Nephron progenitor cell (in vitro differentiated cells): ENCODE data around the gene ARFGAP2.
A peak's percentile ranks its signal among the peaks of the same experiment; 100 is the strongest.

Experiments
- DNase-seq: peaks from one replicate; pipeline ENCODE4 v3.0.0; 2021
- H3K27ac Mint-ChIP-seq: 2 replicates; pipeline ENCODE4 v1.8.0; 2021; ENCODE audit warnings: mild to moderate bottlenecking, moderate library complexity, mixed read lengths
- H3K27me3 Mint-ChIP-seq: 2 replicates; pipeline ENCODE4 v1.8.0; 2021; ENCODE audit warnings: mild to moderate bottlenecking, low read depth, mixed read lengths; ENCODE audit not compliant: poor library complexity
- H3K36me3 Mint-ChIP-seq: 2 replicates; pipeline ENCODE4 v1.8.0; 2021; ENCODE audit warnings: low read depth, mixed read lengths
- H3K4me1 Mint-ChIP-seq: 2 replicates; pipeline ENCODE4 v1.8.0; 2021; ENCODE audit warnings: mixed read lengths
- H3K4me3 Mint-ChIP-seq: 2 replicates; pipeline ENCODE4 v1.8.0; 2021; ENCODE audit warnings: mild to moderate bottlenecking, moderate library complexity, mixed read lengths
- H3K9me3 Mint-ChIP-seq: 2 replicates; pipeline ENCODE4 v1.8.0; 2021; ENCODE audit warnings: mild to moderate bottlenecking, moderate library complexity, mixed read lengths
- TF ChIP-seq, protein P1 (sequence below): fragments of 200-600 bp; sonication (generic); IDR thresholded peaks from 2 replicates; pipeline ENCODE4 v1.5.0; 2021; ENCODE audit warnings: antibody characterized with exemption

Gene ARFGAP2

DNA sequence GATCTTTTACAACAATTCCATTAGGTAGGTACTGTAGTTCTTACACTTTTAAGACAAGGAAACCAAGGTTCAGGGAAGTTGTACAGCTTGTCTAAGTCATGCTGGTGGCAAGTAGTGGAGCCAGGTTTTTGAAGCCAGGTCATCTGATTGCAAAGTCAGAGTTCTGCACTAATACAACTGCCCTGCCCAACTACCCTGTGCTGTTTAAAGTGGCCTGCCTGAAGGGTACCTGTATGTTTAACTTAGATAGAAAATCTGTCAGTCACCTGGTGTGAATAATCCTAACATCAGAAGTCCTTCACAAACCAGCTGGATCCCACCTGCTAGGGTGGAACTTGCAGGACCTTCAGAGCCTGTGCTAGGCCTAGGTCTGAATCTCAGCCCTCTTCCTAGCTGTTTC lies 44.2 kb downstream of the ARFGAP2 start:
- H3K36me3 Mint-ChIP-seq: peaks cover 4% of the 10 kb centered on the region
- no peaks in the 10 kb centered on the region for H3K9me3 Mint-ChIP-seq
- H3K27ac Mint-ChIP-seq: no peak overlapping the region
- DNase-seq: no peak
- TF ChIP-seq, protein P1, sequence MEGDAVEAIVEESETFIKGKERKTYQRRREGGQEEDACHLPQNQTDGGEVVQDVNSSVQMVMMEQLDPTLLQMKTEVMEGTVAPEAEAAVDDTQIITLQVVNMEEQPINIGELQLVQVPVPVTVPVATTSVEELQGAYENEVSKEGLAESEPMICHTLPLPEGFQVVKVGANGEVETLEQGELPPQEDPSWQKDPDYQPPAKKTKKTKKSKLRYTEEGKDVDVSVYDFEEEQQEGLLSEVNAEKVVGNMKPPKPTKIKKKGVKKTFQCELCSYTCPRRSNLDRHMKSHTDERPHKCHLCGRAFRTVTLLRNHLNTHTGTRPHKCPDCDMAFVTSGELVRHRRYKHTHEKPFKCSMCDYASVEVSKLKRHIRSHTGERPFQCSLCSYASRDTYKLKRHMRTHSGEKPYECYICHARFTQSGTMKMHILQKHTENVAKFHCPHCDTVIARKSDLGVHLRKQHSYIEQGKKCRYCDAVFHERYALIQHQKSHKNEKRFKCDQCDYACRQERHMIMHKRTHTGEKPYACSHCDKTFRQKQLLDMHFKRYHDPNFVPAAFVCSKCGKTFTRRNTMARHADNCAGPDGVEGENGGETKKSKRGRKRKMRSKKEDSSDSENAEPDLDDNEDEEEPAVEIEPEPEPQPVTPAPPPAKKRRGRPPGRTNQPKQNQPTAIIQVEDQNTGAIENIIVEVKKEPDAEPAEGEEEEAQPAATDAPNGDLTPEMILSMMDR: no peak
- peaks cover 34% of the 10 kb centered on the region for H3K4me1 Mint-ChIP-seq
- no peaks in the 10 kb centered on the region for H3K27me3 Mint-ChIP-seq
- H3K4me3 Mint-ChIP-seq: no peak overlapping the region

- DNase-seq: no peak
- Mint-ChIP-seq H3K9me3 (no peaks in the 10 kb centered on the region), H3K4me1 (peaks cover 31% of the 10 kb centered on the region), H3K4me3 (no peak overlapping the region), H3K27me3 (no peaks in the 10 kb centered on the region), H3K27ac (peak overlapping the region; percentile 80), H3K36me3 (no peaks in the 10 kb centered on the region)
- TF ChIP-seq, protein P1: no peak
Measured at GRCh38 chr11:47131136-47131535, 45.5 kb downstream of the ARFGAP2 start.

DNA sequence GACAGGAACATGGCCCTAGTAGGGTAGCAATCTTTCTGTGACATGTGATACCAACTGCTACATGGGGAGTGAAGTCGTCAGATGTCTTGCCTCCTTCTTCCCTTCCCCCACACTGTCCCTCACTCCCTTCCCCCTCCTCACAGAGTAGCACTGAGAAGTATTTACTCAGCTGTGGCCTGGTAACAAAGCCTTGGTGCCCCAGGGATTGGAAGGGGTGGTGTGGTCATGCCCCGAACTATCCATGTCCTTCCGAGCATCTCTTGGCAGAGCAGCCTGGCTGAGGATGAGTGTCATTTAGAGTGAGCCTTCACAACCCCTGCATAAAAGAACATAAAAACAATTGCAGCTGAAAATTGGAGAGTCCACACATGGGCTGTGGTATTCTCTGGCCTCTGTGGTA lies 46.1 kb downstream of the ARFGAP2 start:
- no peak overlapping the region for H3K4me3 Mint-ChIP-seq
- H3K4me1 Mint-ChIP-seq: peaks cover 37% of the 10 kb centered on the region
- H3K27me3 Mint-ChIP-seq: no peaks in the 10 kb centered on the region
- no peaks in the 10 kb centered on the region for H3K36me3 Mint-ChIP-seq
- TF ChIP-seq, protein P1: no peak
- DNase-seq: no peak
- peak overlapping the region; percentile 80 for H3K27ac Mint-ChIP-seq
- no peaks in the 10 kb centered on the region for H3K9me3 Mint-ChIP-seq

DNA sequence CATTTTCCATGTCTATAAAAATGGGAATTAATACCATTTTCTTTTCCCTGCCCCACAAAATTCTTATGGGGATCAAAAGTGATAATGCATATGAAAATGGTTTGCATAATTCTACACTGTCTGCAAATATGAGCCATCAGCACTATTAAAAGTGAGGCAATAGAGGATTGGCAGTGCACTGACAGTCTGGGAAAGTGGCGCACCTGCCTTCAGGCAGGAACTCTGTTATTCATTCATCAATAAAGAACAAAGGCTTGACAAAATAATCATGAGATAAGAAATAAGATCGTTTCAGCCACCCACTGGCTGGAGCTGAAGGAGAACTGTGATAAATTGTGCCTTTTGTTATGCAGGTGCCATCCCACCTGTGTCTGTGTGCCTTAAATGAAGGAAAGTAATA lies 49.5 kb downstream of the ARFGAP2 start:
- Mint-ChIP-seq H3K36me3 (no peaks in the 10 kb centered on the region), H3K4me1 (peaks cover 52% of the 10 kb centered on the region), H3K27ac (no peak overlapping the region), H3K27me3 (no peaks in the 10 kb centered on the region), H3K9me3 (no peaks in the 10 kb centered on the region), H3K4me3 (no peak overlapping the region)
- TF ChIP-seq, protein P1: no peak
- no peak for DNase-seq

GRCh38 chr11:47125083-47125482 lies 51.6 kb downstream of the ARFGAP2 start:
- Mint-ChIP-seq H3K4me3 (no peak overlapping the region), H3K36me3 (no peaks in the 10 kb centered on the region), H3K27ac (peak overlapping the region; percentile 91), H3K27me3 (no peaks in the 10 kb centered on the region), H3K4me1 (peaks cover 48% of the 10 kb centered on the region), H3K9me3 (no peaks in the 10 kb centered on the region)
- TF ChIP-seq, protein P1: no peak
- DNase-seq: no peak

DNA sequence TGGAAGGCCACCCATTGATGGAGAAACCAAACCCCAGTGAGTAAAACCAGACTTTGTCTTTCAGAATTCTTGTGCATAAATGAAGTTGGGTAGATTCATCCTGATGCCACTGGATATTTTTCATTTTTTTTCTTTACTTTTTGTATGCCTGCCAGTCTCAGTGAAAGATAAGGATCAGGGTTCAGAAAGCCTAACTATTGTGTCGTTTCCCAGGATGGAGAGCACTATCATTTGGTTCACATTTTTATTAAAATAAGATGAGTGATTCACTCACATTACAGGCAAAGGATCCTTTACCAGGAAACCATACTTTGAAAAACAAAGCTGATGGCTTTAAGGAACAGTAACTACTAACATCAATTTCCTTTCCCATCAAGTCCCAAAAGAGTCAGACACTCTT lies 52.0 kb downstream of the ARFGAP2 start:
- no peak for DNase-seq
- Mint-ChIP-seq H3K27me3 (no peaks in the 10 kb centered on the region), H3K4me3 (no peak overlapping the region), H3K4me1 (peaks cover 47% of the 10 kb centered on the region), H3K27ac (peak overlapping the region; percentile 91), H3K36me3 (peaks cover 4% of the 10 kb centered on the region), H3K9me3 (peaks cover 4% of the 10 kb centered on the region)
- TF ChIP-seq, protein P1: no peak
